A549 (cell line): ENCODE results near the gene PEPD. TPM values are rescaled to one million over a fixed set of nuclear protein-coding genes. Genes with fewer than 3 reads are reported as not detected.

ENCODE experiments used
- ATAC-seq, 2 experiments: fragments of 200-7000 bp in 1 of 2; fragments of >200 bp in 1 of 2; cut with Nextera tagmentation in 1 of 2; cut with Tn5 transposase in 1 of 2; 3 replicates each; pipeline versions ENCODE4 v1.8.0 to v1.9.1; 2018 to 2020; ENCODE audit warnings: mild to moderate bottlenecking in 1 of 2, moderate library complexity in 1 of 2
- CTCF ChIA-PET: fragments of 300-600 bp; sonication (Branson Sonifier 250); formaldehyde crosslinking; extraction: SDS; loops from one replicate; lab custom pipeline; 2021; ENCODE audit warnings: antibody characterized with exemption, inconsistent platforms; lab: Yijun Ruan, JAX
- POLR2A ChIA-PET: fragments of 350-600 bp; formaldehyde crosslinking; extraction: SDS; loops from one replicate; lab custom pipeline; 2021; ENCODE audit warnings: antibody characterized with exemption, inconsistent platforms; lab: Yijun Ruan, JAX
- DNase-seq, 2 experiments: peaks; one replicate each; pipeline versions ENCODE4 v3.0.0 to v3.0.0-alpha.2; 2011 to 2016; ENCODE audit warnings: low read depth in 1 of 2, low spot score in 1 of 2
- FAIRE-seq: peaks from 2 replicates; lab custom pipeline; 2011; peaks lifted over from hg19 to GRCh38; lab: Jason Lieb, UNC
- H3K27ac ChIP-seq, 2 experiments: fragments of >200 bp; sonication (Bioruptor Twin); formaldehyde crosslinking; 3 replicates each; pipeline ENCODE4 v1.5.1; 2016 to 2017
- H3K4me1 ChIP-seq: fragments of >200 bp; sonication (Bioruptor Twin); formaldehyde crosslinking; 3 replicates; pipeline ENCODE4 v1.6.1; 2016
- H3K4me2 ChIP-seq: fragments of >200 bp; sonication (Bioruptor Twin); formaldehyde crosslinking; 3 replicates; pipeline ENCODE4 v1.6.1; 2016
- H3K4me3 ChIP-seq: fragments of >200 bp; sonication (Bioruptor Twin); formaldehyde crosslinking; 3 replicates; pipeline ENCODE4 v1.5.1; 2016
- H3K9me3 ChIP-seq: fragments of >200 bp; sonication (Bioruptor Twin); formaldehyde crosslinking; 3 replicates; pipeline ENCODE4 v1.6.1; 2016
- CBX8 ChIP-seq: fragments of 200-600 bp; sonication (generic); IDR thresholded peaks from 2 replicates; pipeline ENCODE4 v1.6.1; 2016
- EHF ChIP-seq: fragments of 250-450 bp; sonication (Bioruptor Pico); IDR thresholded peaks from 2 replicates; pipeline ENCODE4 v1.5.0; 2020; ENCODE audit warnings: mild to moderate bottlenecking
- ELK1 ChIP-seq: fragments of 150-350 bp; IDR thresholded peaks from 2 replicates; pipeline ENCODE4 v1.6.1; 2014; ENCODE audit warnings: low read depth, mild to moderate bottlenecking, low read length
- ESRRA ChIP-seq: fragments of 150-350 bp; IDR thresholded peaks from 2 replicates; pipeline ENCODE4 v1.6.1; 2014; ENCODE audit warnings: mild to moderate bottlenecking, low read length, borderline replicate concordance
- FOSL2 ChIP-seq, 2 experiments: fragments of 450-650 bp in 1 of 2; fragments of >200 bp in 1 of 2; sonication (Bioruptor Twin) in 1 of 2; formaldehyde crosslinking; IDR thresholded peaks; 2 replicates each; pipeline versions ENCODE4 v1.5.0 to v1.6.1; 2016 to 2020; ENCODE audit warnings: mild to moderate bottlenecking in 1 of 2, moderate library complexity in 1 of 2
- FOXS1 ChIP-seq: fragments of 250-450 bp; sonication (Bioruptor Pico); IDR thresholded peaks from 2 replicates; pipeline ENCODE4 v1.5.0; 2020; ENCODE audit warnings: mild to moderate bottlenecking, moderate library complexity
- HES2 ChIP-seq: fragments of >200 bp; sonication (Bioruptor Twin); formaldehyde crosslinking; IDR thresholded peaks from 2 replicates; pipeline ENCODE4 v1.6.1; 2016
- HMGXB4 ChIP-seq: fragments of 250-450 bp; sonication (Bioruptor Pico); IDR thresholded peaks from 2 replicates; pipeline ENCODE4 v1.5.0; 2021; ENCODE audit warnings: mild to moderate bottlenecking, moderate library complexity, borderline replicate concordance
- HOXB13 ChIP-seq: fragments of 250-450 bp; sonication (Bioruptor Pico); IDR thresholded peaks from 2 replicates; pipeline ENCODE4 v1.5.0; 2020; ENCODE audit warnings: low read depth, mild to moderate bottlenecking, moderate library complexity
- JUN ChIP-seq, 2 experiments: fragments of >200 bp; sonication (Bioruptor Twin); formaldehyde crosslinking; IDR thresholded peaks; 2 replicates in 1 of 2; 3 replicates in 1 of 2; pipeline ENCODE4 v1.6.1; 2016 to 2017
- KDM5A ChIP-seq: fragments of 200-600 bp; sonication (generic); IDR thresholded peaks from 2 replicates; pipeline ENCODE4 v1.6.1; 2016; ENCODE audit warnings: antibody characterized with exemption, mild to moderate bottlenecking
- MYC ChIP-seq: IDR thresholded peaks from 2 replicates; pipeline ENCODE4 v1.6.1; 2012; ENCODE audit warnings: mild to moderate bottlenecking, inconsistent platforms, low read length, improper control_type of control experiment, borderline replicate concordance
- NPAS2 ChIP-seq: fragments of 250-450 bp; sonication (Bioruptor Pico); IDR thresholded peaks from 2 replicates; pipeline ENCODE4 v1.8.0; 2022; ENCODE audit warnings: mild to moderate bottlenecking, moderate library complexity, borderline replicate concordance
- NR3C1 ChIP-seq: fragments of >200 bp; sonication (Bioruptor Twin); formaldehyde crosslinking; IDR thresholded peaks from 3 replicates; pipeline ENCODE4 v1.6.1; 2017
- PBX3 ChIP-seq: IDR thresholded peaks from 2 replicates; pipeline ENCODE4 v1.6.1; 2012
- PHF8 ChIP-seq: fragments of 200-600 bp; sonication (generic); IDR thresholded peaks from 2 replicates; pipeline ENCODE4 v1.6.1; 2016; ENCODE audit warnings: low read depth, mild to moderate bottlenecking, antibody characterized with exemption, moderate library complexity, borderline replicate concordance
- POLR2A ChIP-seq: IDR thresholded peaks from 2 replicates; pipeline ENCODE4 v1.6.1; 2012; ENCODE audit warnings: mild to moderate bottlenecking, low read length
- RARB ChIP-seq: fragments of 250-450 bp; sonication (Bioruptor Pico); IDR thresholded peaks from 2 replicates; pipeline ENCODE4 v1.8.0; 2021; ENCODE audit warnings: mild to moderate bottlenecking, moderate library complexity
- RCOR1 ChIP-seq: fragments of 150-350 bp; IDR thresholded peaks from 2 replicates; pipeline ENCODE4 v1.6.1; 2014; ENCODE audit warnings: antibody characterized with exemption, low read length, low read depth
- SMC3 ChIP-seq: fragments of >200 bp; sonication (Bioruptor Twin); formaldehyde crosslinking; IDR thresholded peaks from 3 replicates; pipeline ENCODE4 v1.6.1; 2018; ENCODE audit warnings: inconsistent platforms
- SREBF2 ChIP-seq: fragments of 450-650 bp; IDR thresholded peaks from 2 replicates; pipeline ENCODE4 v1.6.1; 2014; ENCODE audit warnings: mild to moderate bottlenecking, moderate library complexity
- TFCP2L1 ChIP-seq: fragments of 250-450 bp; sonication (Bioruptor Pico); IDR thresholded peaks from 2 replicates; pipeline ENCODE4 v1.5.0; 2021; ENCODE audit warnings: mild to moderate bottlenecking
- TP53 ChIP-seq: fragments of 250-450 bp; sonication (Bioruptor Pico); IDR thresholded peaks from 2 replicates; pipeline ENCODE4 v1.5.0; 2021; ENCODE audit warnings: mild to moderate bottlenecking, moderate library complexity
- USF2 ChIP-seq: fragments of 450-650 bp; IDR thresholded peaks from 2 replicates; pipeline ENCODE4 v1.6.1; 2014; ENCODE audit warnings: antibody characterized with exemption
- ZFP36 ChIP-seq: fragments of 450-650 bp; IDR thresholded peaks from 2 replicates; pipeline ENCODE4 v1.6.1; 2014; ENCODE audit warnings: borderline replicate concordance; ENCODE audit not compliant: partially characterized antibody
- ZNF302 ChIP-seq: fragments of 250-450 bp; sonication (Bioruptor Pico); IDR thresholded peaks from 2 replicates; pipeline ENCODE4 v1.9.0; 2021; ENCODE audit warnings: inconsistent platforms, mild to moderate bottlenecking, moderate library complexity
- WGBS: methylation state at CpG from one replicate; pipeline ENCODE4 v1.1.6; 2017; ENCODE audit errors: missing lambda C conversion rate; 5-methylcytosine and 5-hydroxymethylcytosine counted together
- polyA plus RNA-seq, 4 experiments: library from polyadenylated mRNA; depleted of rRNA in 3 of 4; stranded (reverse); fragments of >200 nt; fragmentation: RNase III in 1 of 4; extraction: RNeasy Plus Mini Kit Qiagen cat#74134 plus additional on column Dnase treatment in 1 of 4; gene quantifications; 2 replicates in 3 of 4; 3 replicates in 1 of 4; pipeline ENCODE4 v1.2.3, GENCODE V29; 2011 to 2017

Gene PEPD
- polyA plus RNA-seq, 2 of the 4 experiments (the other 2 are of a cell fraction): 85.5 to 100 TPM

- no peak overlapping the region for H3K4me3 ChIP-seq
- ATAC-seq (no peak), FAIRE-seq (peak; percentile 97)
- CTCF ChIA-PET: interaction anchor here (1.0 to 5.7 kb wide), 10 partner anchors 11 to 332 kb away, joined by 3 to 23 read pairs (median 6); no protein-coding TSS in a partner anchor
- WGBS: 80% methylated on average over 10 of the region's 10 CpGs
- H3K9me3 ChIP-seq: no peaks in the 10 kb centered on the region
- TF ChIP-seq RCOR1: no peak
- TF ChIP-seq EHF (CRISPR knock-in tag): no peak
- no peak for TF ChIP-seq POLR2A
- no peak for TF ChIP-seq ESRRA
- no peak for TF ChIP-seq NPAS2 (CRISPR knock-in tag)
- no peak for TF ChIP-seq ELK1
- TF ChIP-seq KDM5A: no peak
- TF ChIP-seq SMC3: no peak
- TF ChIP-seq HES2: no peak
- no peak for TF ChIP-seq MYC
- TF ChIP-seq RARB (CRISPR knock-in tag): no peak
- TF ChIP-seq JUN (IDR thresholded peaks at IDR 0.05): no peak
- TF ChIP-seq HMGXB4 (CRISPR knock-in tag): no peak
- no peak for TF ChIP-seq USF2
- no peak for TF ChIP-seq FOSL2 (IDR thresholded peaks at IDR 0.05)
- TF ChIP-seq FOSL2 (CRISPR knock-in tag; IDR thresholded peaks at IDR 0.05): no peak
- TF ChIP-seq, all 56 proteins: peak for 0
- Histone ChIP-seq H3K4me1 (no peaks in the 10 kb centered on the region), H3K4me2 (no peak overlapping the region), H3K27ac (no peak overlapping the region)
- POLR2A ChIA-PET: no interaction called here
- DNase-seq: no peak
These were observed 58.4 kb downstream of the PEPD start for GRCh38 chr19:33463199-33463598.

- no peak for DNase-seq
- no peak overlapping the region for H3K4me2 ChIP-seq
- ChIA-PET POLR2A (no interaction called here), CTCF (interaction anchor here (1.0 to 5.7 kb wide), 9 partner anchors 10 to 316 kb away, joined by 3 to 23 read pairs (median 5); no protein-coding TSS in a partner anchor)
- no peak overlapping the region for H3K27ac ChIP-seq
- 76% methylated on average over 16 of the region's 16 CpGs for WGBS
- no peak for ATAC-seq
- TF ChIP-seq NPAS2 (CRISPR knock-in tag) (no peak), ELK1 (no peak), EHF (CRISPR knock-in tag) (no peak), PBX3 (no peak), NR3C1 (no peak), SMC3 (no peak), TFCP2L1 (CRISPR knock-in tag) (no peak), TP53 (no peak), ZNF302 (CRISPR knock-in tag) (no peak), PHF8 (no peak), ZFP36 (no peak), FOXS1 (CRISPR knock-in tag) (no peak), HOXB13 (CRISPR knock-in tag) (no peak), CBX8 (no peak), SREBF2 (no peak)
- no peaks in the 10 kb centered on the region for H3K9me3 ChIP-seq
- no peaks in the 10 kb centered on the region for H3K4me1 ChIP-seq
- no peak overlapping the region for H3K4me3 ChIP-seq
- FAIRE-seq: no peak
These were observed 59.3 kb downstream of the PEPD start for GRCh38 chr19:33462112-33462791.
